ENCODE data around the gene NLRP3.
"Not testable (repeated sequence)": the region's sequence is repeated elsewhere in the genome, so short reads cannot be mapped to it uniquely, and the experiment has no call there.

Gene NLRP3

DNA sequence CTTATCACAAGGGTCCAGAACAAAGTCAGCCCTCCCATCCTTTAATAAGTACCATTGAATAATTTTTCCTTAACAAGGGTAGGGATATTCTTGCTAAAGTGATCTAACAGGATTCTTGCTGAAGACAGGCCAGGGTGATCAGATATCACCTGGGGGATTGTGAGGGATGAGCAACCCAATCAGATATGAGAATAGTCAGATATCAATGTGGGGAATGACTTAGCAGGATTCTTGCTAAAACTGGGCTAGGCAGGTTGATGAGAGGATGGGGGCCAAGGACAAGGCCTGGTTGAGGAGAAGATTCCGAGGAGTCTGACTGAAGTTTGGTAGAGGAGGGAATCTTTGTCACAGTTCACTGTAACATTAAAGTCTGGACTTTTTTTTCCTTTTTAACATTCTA, 23.9 kb upstream of the NLRP3 start:
- no peak for DNase-seq

DNA sequence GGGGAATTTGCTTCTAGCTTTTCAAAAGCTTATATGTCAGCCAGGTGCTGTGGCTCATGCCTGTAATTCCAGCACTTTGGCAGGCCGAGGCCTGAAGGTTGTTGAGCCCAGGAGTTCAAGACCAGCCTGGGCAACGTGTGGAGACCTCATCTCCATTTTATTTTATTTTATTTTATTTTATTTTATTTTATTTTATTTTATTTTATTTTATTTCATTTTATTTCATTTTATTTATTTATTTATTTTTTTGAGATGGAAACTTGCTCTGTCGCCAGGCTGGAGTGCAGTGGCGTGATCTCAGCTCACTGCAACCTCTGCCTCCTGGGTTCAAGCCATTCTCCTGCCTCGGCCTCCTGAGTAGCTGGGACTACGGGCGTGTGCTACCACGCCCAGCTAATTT, 20.9 kb upstream of the NLRP3 start:
- not testable (repeated sequence) for DNase-seq

DNA sequence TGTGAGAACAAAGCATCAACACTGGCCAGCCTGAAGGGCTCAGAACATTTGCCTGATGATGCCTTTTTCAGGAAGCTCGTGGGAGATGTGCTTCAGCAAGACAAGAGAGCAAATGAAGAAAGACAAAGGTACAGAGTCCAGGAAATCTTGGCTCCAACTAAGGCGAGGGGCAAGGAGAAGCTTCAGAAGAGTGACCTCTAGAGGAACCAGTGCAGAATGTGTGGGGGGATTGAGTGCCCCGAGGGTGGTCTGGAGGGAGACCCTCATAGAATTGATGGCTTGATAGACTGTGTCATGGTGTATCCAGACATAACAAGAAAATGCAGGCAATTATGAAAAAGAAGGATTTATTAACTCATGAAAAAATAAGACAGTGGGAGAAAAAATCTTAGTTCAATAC, 15.3 kb upstream of the NLRP3 start:
- DNase-seq = no peak

DNA sequence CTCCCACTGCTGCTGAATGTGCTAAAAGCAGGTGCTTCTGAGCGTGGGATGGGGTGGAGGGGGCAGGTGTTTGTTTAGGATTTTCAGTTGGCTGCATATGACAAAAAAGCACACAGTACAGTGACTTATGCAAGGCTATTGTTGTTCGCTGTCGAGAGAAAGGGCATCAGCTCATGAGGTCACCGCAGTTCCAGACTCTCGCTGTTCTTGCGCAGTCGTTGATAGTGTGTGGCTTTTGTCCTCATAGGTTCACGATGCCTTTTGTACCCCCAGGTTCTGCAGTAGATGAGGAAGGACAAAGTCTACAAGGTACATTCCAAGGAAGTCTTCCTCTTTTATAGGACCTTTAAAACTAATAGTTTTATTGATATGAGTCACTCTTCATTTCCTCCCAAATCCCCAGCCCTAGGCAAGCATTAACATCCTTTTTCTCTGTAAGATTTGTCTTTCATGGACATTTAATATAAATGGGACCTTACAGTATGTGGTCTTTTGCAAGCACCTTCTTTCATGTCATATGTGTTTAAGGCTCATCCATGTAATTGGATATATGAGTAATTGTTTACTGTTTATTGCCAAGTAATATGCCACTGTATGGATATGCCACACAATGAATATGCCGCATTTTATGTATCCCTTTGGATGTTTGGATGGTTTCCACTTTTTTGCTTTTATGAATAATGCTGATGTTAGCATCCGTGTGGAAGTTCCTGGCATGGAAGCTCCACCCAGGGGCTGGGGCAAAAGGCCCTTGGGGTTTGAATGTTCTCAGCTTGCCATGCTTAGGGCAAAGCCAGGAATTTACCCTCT, 14.5 kb upstream of the NLRP3 start:
- no peak for DNase-seq

DNA sequence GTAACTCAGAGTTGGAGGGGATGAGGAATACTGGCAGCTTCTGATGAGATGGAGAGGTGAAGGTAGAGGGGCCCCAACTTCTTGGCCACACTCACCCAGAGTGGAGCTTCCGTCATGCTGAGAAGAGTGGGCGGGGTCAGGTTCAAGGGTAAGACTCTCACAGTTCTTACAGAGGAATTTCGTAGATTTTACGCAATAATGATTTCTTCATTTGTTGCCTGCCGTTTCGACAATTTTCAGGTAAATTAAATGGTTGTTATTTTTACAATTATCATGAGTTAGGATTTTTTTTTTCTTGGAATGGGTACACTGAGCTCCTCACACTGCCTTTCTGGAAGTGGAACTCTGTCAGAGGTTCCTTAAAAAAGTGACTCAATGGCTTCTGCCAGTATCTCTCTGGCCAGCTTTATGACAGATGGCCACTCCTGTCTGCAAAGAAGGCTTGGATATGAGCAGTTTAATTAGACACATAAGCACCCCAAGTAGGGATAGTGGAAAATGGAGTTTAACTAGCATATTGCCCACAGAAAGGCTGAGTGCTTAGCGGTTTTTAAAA, 13.8 kb upstream of the NLRP3 start:
- no peak for DNase-seq

DNA sequence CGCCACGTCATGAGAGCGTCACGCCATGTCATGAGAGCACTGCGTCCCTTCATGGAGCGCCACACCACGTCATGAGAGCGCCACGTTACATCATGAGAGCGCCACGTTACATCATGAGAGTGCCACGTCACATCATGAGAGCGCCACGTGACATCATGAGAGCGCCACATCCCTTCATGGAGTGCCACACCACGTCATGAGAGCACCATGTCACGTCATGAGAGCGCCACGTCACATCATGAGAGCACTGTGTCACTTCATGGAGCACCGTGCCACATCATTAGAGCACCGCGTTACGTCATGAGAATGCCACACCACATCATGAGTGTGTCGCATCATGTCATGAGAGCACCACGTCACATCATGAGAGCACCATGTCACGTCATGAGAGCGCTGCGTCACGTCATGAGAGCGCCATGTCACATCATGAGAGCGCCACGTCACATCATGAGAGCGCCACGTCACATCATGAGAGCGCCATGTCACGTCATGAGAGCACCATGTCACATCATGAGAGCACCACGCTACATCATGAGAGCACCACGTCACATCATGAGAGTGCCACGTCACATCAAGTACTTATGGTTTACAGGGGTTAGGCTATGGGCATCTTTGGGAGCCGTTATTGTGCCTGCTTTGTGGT, 9.8 kb upstream of the NLRP3 start:
- no peak for DNase-seq

DNA sequence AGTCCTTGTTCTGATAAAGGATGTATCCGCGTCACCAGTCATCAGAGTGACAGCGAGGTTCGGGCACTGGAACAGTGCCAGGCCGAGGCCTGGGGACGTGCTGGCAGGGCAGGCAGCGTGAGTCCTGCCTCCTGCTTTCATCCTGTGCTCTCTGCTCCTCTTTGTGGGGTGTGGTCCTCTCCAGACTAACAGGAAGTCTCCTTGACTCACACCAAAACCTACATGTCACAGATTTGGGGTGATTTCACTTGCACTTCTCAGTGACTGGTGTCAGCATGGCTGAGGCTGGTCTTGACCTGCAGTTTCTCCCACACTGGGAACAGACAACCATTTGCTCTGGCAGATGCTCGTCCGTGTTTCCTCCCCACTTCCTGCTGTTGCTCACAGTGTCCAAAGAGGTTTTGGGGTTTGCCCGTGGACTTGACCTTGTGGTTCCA, 8.8 kb upstream of the NLRP3 start:
- no peak for DNase-seq

DNA sequence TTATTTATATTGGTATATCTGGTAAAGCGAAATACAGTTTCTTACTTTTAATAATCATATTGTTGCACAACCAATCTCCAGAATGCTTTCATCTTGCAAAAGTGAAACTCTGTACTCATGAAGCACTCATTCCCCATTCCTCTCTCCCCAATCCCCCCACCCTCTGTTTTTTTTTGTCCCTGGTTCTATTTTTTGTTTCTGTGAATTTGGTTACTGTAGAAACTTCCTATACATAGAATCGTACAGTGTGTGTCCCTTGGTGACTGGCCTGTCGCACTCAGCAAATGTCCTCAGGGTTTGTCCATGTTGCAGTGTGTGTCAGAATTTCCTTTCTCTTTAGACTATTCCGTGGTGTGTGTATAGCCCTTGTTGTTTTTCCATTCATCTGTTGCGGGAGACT, 7.9 kb upstream of the NLRP3 start:
- no peak for DNase-seq

DNA sequence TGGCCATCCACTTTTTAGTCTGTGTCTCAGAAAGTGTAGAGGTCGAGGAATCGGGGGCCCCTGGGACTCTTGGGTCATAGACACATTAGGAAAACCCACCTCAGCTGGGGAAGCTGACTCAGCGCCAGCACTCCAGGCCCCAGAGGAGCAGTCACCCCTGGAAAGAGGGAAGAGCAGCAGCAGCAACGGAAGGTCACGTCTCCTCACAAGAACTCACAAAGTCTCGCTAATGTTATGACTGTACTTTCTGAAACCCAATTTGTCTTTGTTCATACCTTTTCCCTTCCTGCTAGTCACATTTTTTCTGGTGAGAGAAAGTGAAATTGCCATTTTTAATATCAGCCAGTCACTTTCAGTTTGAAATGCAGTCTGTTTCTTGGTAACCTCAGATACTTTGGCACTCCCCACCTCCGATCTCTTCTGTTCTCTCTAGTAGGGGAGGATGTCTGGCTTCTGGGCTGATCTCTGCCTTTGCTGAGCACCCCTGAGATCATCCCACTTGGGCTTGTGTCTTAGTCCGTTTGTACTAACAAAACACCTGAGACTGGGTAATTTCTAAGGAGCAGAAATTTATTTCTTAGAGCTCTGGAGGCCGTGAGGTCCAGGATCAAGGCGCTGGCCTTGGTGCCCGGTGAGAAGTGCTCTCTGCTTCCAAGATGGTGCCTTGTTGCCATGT, 6.0 kb upstream of the NLRP3 start:
- DNase-seq = no peak

DNA sequence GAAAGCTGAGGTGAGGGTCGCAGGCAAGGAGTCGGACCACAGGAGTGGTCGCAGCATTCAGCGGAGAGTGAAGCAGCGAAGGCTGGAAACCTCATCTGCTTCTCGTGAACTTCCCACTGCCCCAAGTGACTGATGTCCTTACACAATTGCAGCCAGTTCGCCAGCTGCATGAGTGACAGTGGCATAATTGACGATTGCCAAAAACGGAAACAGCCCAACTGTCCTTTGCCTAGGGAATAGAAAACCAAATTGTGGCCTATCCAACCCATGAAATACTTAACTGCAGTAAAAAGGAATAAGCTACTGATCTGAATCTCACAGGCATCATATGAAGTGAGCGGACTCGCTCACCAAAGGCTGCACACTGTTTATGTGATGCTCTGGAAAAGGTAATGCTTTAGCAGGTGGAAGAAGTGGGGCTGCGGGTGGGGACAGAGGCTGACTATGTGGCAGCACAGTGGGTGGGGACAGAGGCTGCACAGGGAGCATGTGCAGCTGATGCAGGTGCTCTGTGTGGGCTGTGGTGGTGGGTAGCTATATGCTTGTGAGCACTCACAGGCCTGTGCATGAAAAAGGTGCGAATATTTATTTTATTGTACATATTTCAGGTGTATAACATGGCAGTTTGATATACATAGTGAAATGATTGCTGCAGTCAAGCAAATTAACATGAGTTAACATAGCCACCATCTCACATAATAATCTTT, 4.2 kb upstream of the NLRP3 start:
- DNase-seq = no peak

DNA sequence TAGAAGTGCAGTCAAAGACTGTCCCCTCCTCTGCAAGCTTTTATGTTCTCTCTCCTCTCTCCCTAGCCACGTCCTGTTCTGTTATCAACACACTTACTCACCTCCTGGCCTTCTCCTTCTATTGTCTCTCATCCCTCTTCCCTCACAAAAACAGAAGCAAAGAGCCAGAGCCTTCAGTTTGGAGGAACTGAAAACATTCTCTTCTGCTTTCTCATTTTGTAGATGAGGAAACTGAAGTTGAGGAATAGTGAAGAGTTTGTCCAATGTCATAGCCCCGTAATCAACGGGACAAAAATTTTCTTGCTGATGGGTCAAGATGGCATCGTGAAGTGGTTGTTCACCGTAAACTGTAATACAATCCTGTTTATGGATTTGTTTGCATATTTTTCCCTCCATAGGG, 1.9 kb downstream of the NLRP3 start:
- no peak for DNase-seq

DNA sequence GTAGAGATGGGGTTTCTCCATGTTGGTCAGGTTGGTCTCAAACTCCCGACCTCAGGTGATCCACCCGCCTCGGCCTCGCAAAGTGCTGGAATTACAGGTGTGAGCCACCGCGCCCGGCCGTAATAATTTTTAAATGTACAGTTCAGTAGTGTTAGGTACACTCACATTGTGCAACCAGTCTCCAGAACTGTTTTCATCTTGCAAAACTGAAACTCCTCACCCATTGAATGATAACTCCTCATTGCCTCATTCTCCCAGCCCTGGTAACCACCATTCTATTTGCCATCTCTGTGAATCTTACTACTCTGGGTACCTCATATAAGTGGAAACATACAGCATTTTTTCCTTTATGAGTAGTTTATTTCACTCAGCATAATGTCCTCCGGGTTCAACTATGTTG, 3.4 kb downstream of the NLRP3 start:
- DNase-seq = no peak

DNA sequence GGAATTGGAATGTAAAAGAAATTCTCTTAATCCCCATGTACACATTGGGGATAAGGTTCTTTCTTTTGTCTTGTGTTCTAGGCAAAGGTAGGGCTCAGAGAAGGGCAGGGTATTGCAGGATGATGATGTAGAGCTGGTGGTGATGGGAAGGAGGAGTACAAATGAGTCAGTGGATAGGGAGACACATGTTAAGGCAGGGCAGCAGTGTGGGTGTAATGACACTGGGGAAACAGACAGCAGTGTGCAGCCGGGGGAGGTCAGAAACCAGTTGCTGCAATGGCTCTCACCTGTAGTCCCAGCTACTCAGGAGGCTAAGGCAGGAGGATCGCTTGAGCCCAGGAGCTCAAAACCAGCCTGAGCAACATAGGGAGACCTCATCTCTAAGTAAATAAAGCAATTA, 5.1 kb downstream of the NLRP3 start:
- no peak for DNase-seq

DNA sequence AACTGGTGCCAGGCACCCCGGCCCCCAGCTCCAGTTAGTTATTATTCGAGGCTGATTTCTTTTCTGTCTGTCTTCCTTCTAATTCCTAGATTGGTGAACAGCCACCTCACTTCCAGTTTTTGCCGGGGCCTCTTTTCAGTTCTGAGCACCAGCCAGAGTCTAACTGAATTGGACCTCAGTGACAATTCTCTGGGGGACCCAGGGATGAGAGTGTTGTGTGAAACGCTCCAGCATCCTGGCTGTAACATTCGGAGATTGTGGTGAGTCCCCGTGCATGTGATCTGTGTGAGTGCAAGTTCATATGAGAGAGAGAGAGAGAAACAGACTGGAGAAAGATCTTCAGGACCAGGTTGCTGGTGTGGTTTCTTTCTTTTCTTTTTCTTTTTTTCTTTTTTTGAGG, 13.5 kb downstream of the NLRP3 start:
- DNase-seq = no peak

DNA sequence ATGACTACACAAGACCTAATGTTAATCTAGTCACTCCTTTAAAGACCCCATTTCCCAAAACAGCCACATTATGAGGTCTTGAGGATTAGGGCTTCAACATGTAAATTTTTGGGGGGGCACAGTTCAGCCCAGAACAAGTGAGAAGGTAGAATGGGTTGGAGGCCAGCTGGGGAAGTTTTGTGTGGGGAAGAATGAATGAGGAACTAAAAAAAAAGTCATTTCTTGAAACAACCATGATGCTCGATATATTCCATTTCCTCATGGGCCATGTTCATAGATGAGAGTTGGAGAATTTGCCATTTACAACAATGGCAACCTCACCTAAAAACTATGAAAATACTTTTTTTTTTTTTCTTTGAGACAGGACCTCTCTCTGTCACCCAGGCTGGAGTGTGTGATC, 14.5 kb downstream of the NLRP3 start:
- DNase-seq = no peak

DNA sequence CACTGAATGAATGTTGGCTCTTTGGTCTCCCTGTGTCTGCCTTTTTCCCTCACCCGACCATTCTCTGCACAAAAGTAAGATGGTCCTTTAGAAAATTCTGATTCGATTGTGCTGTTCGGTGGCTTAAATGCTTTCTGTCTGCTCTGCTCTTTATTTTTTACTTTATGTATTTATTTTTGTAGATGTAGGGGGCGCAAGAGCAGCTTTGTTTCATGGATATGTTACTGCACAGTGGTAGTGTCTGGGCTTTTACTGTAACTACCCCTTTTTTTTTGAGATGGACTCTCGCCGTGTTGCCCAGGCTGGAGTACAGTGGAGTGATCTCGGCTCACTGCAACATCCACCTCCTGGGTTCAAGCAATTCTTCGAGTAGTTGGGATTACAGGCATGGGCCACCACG, 15.7 kb downstream of the NLRP3 start:
- DNase-seq = no peak

DNA sequence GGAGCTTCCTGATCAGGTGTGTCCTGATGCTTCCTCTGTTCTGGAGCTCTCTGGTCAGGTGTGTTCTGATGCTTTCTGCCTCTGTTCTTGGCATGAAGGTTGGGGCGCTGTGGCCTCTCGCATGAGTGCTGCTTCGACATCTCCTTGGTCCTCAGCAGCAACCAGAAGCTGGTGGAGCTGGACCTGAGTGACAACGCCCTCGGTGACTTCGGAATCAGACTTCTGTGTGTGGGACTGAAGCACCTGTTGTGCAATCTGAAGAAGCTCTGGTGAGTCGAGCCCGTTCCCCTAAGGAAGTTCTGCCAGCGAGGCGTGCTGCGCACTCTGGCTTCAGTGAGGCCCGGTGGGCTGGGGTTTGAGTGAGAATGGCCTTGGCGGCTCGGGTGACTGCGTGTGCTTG, 18.0 kb downstream of the NLRP3 start:
- no peak for DNase-seq

DNA sequence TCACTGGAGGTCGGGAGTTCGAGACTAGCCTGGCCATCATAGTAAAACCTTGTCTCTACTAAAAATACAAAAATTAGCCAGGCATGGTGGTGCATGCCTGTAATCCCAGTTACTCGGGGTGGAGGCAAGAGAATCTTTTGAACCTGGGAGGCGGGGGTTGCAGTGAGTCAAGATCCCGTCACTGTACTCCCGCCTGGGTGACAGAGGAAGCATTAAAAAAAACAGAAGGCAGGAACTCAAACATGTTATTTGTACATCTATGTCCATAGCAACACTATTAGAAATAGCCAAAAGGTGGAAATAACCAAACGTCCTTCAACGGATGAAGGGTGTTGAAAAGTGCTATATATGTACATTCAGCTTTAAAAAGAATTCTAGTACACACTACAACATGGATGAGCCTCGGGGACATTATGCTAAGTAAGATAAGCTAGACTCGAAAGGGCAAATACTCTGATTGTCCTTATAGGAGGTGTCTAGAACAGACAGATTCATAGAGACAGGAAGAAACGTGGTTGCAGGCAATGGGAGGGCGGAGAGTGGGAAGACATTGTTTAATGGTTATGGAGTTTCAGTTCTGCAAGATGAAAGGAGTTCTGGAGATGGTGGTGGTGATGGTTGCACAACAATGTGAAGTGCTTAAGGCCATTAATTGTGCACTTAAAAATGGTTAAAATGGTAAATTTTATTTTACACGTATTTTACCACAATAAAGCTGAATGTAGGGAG, 19.2 kb downstream of the NLRP3 start:
- no peak for DNase-seq

DNA sequence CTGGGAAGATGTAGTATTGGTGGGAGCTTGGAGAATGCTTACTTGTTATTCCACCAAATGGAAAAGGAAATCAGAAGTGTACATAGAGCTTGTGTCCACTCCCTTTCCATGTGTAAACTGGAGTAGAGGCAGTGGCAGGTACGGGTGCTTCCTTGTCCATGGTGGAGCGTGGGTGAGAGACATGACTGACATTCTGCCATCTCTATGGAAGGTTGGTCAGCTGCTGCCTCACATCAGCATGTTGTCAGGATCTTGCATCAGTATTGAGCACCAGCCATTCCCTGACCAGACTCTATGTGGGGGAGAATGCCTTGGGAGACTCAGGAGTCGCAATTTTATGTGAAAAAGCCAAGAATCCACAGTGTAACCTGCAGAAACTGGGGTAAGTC, 19.8 kb downstream of the NLRP3 start:
- DNase-seq = no peak

DNA sequence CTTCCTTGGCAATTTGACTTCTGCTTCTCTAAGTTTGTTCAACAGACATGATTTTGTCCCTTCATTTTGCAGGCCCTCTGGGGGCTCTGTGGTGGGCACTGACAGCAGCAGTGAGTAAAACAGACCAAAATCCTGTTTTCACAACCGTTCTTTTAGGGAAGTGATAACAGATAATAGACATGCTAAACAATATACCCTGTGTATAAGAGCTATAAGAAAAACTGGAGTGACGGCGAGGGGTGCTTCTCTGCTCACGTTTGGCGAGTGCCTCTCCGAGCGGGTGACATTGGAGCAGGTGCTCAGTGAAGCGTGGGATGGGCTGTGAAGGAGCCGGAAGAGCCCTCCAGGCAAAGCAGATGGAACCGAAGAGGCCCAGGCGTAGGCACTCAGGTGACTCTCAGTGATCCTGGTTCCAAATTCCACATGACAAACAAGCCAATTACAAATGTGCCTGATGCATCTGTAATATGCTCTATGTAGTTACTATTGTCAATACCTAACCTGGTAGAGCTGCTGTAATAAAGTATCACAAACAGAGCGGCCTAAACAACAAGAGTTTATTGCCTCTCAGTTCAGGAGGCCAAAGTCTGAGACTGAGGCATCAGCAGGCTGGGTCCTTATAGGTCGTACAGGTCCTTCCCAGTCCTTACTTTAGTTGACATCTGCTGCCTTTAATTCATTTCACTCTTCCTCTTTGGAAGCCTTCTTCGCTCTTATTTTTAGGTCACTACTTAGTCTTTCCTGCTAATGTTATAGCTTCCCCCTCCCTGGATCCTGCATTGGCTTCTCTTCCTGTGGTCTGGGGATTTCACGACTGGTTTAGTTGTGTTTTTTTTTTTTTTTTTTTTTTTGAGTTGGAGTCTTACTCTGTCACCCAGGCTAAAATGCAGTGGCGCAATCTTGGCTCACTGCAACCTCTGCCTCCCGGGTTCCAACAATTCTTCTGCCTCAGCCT, 21.9 kb downstream of the NLRP3 start:
- DNase-seq = no peak

DNA sequence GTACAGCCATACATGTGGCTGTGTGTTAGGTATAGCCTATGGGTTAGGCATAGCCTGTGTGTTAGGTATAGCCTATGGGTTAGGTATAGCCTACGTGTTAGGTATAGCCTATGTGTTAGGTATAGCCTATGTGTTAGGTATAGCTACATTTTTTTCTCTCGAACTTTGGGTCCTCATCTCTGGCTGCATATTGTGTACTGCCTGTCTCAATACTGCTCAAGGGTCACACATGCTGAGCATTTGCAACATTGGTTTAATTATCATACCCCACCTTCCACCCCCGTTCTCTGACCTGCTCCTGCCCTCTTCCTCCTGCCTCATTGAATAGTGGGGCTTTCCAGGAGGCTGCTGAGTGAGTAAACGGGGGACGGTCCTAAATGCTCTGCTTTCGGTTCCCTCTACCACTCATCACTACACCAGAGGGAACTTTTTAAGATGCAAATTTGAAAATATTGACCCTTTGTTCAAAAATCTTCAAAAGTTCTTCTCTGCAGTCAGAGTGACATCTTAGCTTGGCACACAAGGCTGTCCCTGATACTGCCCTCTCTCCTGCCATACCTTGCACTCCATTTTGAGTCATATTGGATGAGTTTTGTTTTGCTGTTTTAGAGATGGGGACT, 24.1 kb downstream of the NLRP3 start:
- no peak for DNase-seq

Measured in DMS79 (cell line).